OCI-M2 (cell line): ENCODE results near the gene UQCRQ.

Source experiments
- DNase-seq: peaks from one replicate; lab custom pipeline; 2025; ENCODE audit not compliant: unreplicated experiment; lab: John Stamatoyannopoulos, UW

The UQCRQ gene

DNA sequence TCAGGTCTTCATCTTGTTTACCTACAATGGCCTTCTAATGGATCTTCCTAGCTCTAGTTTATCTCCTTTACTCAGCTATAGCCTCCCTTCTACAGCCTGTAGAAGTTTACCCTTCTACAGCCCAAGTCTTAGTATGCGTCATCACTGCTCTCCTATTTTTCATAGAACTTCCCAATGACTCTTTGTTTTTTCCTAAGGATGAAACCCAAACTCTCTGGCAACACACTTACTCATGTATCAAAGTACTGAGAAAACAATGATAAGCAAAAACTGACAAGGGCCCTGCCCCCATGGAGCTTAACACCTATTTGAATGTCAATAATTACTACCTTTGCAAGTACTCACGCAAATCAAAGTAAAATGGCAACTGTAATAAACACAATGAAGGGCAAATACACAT lies 40.7 kb downstream of the UQCRQ start:
- DNase-seq, result no peak

- DNase-seq, result no peak
These were observed 43.3 kb downstream of the UQCRQ start for GRCh38 chr5:132909702-132910101.

DNA sequence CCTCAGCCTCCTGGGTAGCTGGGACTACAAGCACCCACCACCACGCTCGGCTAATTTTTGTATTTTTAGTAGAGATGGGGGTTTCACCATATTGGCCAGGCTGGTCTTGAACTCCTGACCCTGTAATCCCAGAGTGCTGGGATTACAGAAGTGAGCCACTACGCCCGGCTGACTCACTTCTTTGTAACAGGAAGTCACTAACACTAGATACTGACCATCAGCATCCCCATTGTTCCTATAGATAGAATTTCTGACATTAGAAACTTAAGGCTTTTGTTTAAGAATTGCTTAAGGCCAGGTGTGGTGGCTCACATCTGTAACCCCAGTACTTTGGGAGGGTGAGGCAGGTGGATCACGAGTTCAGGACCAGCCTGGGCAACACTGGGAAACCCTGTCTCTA lies 49.2 kb downstream of the UQCRQ start:
- DNase-seq, result no peak

GRCh38 chr5:132916086-132916485 lies 49.6 kb downstream of the UQCRQ start:
- no peak for DNase-seq
